HG02759 (cell line): Measurements from ENCODE around the gene SZRD1.

Experiments
- ATAC-seq: cut with Tn5 transposase; IDR thresholded peaks from one replicate; pipeline ENCODE4 v1.9.1; 2021; ENCODE audit warnings: mild to moderate bottlenecking, moderate library complexity; ENCODE audit not compliant: unreplicated experiment

SZRD1 gene

DNA sequence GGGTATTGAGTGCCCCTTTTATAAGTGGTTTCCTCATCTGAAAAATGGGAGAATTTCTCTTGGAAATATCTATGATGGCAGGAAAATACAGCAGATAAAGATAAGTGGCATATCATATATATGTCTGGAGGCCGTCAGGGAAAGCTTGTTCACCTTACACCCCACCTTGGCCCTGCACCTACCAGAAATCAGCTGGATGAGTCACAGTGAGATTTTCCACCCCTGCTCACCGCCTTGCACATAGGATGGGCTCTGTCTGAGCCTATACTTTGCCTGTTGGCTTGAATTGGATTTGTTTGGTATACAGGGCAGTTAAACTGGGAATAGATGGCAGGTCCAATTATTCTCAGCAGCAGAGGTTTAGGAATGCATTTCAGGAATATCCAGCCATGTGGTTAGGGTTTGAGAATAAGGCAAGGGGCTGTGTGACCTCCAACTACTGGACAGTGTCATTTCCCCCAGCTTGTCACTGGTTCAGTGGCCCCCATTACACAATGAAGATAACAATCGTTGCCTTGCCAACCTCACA lies 70.0 kb downstream of the SZRD1 start, which contains the start of gene SPATA21:
Gene SPATA21, minus strand, starts transcription at position 479 of the 529 bp plus-strand sequence. CDS start 6,053 bp downstream, outside the sequence.
- ATAC-seq = no peak

DNA sequence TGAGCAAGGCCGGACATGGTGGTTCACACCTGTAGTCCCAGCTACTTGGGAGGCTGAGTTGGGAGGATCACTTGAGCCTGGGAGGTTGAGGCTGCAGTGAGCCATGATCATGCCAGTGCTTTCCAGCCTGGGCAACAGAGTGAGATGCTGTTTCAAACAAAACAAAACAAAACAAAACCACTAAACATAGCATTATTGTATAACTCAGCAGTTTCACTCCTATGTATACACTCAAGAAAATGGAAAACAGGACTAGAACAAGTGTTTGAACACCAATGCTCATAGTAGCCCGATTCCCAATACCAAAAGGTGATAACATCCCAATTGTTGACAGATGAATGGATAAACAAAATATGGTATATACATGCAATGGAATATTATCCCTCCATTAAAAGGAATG lies 71.5 kb downstream of the SZRD1 start:
- ATAC-seq = no peak

DNA sequence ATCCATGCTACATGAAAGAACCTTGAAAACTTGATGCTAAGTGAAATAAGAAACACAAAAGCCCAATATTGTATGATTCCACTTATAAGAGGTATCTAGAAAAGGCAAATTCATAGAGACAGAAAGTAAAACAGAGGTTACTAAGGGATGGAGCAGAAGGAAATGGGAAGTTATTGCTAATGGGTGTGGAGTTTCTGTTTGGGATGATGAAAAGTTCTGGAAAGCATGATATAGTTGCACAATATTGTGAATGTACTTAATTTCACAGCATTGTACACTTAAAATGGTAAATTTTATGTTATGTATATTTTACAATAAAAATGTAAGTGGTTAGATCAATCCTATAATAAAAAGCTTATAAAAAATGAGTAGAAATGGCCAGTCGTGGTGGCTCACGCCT lies 71.9 kb downstream of the SZRD1 start:
- no peak for ATAC-seq

DNA sequence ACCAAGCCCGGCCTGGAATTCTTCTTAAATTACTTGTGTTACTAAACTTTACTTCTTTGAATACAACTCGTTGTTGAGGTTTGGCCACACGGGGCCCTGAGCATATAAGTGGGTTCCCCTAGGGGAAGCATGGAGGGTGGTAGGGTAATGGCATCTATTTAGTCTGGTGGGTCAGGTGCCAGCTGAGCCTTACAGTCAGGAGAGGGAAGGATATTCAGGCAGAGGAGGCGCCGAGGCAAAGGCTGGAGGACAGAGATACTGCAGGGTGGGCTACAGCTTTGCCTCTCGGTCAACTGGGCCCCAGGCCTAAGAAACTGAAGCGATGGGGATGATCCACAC lies 73.1 kb downstream of the SZRD1 start:
- ATAC-seq = peak; percentile 17

DNA sequence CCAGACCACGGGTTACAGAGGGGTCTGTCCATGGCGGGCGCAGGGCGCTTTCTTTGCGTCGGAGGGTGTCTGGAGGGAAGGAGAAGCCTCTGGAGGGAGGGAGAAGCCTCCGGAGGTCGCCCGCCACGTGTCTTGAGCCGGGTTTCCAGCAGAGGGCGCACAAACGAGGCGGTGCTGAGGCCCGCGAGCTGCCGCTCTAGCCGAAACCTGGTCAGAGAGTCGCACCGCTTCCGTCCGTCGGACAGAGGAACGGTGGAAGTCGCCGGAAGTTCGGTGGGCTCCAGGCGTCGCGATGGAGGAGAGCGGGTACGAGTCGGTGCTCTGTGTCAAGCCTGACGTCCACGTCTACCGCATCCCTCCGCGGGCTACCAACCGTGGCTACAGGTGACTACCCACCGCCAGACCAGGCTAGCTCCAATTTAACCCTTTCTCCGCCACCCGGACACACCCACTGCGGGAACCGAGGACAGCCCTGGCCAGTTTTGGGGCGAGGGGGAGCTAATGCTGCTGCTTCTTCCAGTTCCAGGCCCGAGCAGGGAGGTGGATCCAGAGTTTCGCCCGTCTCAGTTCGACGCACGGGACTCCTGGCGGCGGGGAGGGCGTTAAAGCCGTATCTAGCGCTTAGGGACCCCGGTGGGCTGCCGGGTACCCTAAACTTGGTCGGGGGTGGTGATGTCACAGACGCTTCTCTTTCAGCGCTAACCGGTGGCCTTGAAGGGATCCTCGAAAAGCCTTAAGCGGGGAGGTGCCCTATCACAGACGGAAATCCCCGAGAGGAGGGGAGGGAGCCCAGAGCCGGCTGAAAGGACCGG lies 73.6 kb downstream of the SZRD1 start, which contains the start of gene NECAP2:
Gene NECAP2, plus strand, starts transcription at position 255 of the 812 bp plus-strand sequence. Its CDS starts 38 bp downstream, at position 293.
- peak; percentile 86 for ATAC-seq

DNA sequence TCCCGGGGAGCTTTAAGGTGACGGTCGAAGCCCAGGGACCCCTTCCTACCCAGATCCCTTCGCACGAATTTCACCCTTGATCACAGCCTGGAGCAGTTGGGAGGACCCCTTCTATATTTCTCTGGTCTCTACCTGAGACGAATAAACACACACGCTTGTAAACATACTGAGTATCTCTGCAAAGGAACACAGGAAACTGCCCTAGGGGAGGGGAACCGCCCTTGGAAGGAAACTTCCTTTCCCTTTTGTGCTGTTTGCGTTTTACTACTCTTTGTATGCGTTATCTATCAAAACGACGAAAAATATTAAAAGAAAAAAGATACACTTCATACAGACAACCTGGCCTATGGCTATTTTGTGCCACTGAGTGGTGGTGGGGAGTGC lies 74.2 kb downstream of the SZRD1 start:
- peak; percentile 4 for ATAC-seq

DNA sequence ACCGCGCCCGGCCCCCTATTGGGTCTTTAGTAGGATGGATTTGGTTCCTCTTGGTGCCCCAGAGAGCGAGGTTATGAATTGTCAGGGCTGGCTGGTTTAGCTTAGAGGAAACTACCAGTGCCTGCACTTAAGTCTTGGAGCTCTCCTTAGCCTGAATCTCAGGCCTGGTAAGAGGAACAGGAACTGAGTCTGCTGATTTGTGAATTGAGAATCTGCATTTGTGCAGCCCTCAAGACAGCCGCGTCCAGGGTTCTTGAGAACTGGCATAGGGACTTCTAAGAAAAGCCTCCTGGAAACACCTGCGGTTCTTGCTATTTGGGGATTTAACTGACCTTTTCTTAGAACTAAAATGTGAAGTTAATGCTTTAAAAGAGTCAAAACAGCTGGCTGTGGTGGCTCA lies 75.2 kb downstream of the SZRD1 start:
- no peak for ATAC-seq

DNA sequence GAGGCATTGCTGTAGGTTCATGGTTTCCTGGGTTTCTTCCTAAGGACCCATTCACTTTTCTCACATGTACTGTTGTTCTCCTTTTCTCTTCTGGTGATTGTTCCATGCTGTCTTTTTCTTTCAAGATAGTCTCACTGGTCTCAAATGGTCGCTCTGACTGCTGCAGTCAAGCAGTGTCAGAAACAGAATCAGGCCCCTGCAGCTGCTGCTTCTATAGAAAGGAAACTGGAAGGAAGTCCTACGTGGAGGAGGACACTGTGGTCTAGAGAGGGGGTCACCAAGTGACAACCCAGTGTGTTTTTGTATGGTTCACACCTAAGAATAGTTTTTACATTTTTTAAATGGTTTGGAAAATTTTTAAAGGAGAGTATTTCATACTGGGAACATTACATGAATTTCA lies 75.9 kb downstream of the SZRD1 start:
- ATAC-seq = no peak

DNA sequence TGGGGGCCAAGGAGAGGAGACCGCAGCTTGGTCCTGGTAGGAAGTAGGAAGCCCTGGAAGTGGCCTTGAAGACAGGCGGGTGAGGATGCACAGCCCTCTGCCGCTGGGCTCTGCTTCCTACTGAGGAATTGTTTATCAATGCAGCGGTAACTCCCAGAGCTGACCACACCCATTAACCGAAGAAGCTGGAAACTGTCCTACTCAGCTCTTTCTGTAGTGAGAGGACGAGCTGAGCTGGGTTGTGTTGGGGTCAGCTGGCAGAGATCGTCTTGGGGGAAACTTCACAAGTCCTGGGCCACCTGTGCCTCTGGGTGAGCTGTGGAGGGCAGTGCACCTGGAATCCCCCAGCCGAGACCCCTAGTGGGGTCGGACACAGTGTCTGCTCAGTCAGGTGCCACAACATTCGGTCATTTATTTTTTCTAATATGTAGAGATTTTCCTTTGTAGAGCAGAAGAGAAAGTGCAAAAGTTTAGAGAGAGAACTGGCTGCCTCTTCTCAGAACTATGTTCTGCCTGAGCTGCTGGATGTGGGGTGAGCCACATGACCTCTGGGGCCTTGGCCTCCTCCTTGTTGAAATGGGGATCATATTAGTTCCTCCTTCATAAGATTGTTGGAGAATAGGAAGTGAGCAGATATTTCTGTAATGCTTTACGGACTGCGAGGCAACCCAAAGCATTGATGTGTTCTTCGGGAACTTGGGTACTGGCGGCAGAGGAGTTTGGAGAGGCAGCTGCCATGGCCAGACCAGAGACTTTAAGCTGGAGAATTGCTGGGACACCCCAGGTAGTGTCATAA lies 77.1 kb downstream of the SZRD1 start:
- no peak for ATAC-seq

DNA sequence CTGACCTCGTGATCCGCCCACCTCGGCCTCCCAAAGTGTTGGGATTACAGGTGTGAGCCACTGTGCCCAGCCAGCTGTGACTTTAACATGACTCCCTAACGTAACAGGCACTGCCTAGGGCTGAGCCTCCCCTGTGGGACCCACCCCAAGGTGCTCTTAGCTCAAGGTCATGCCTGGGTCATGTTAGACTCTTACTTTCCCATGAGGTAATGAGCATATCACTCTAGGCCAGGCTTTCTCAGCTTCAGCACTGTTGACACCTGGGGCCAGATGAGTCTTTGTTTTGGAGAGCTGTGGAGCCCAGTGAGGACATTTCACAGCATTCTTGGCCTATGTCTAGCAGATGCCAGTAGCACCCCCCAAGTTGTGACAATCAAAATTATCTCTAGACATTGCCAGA lies 78.0 kb downstream of the SZRD1 start:
- no peak for ATAC-seq

DNA sequence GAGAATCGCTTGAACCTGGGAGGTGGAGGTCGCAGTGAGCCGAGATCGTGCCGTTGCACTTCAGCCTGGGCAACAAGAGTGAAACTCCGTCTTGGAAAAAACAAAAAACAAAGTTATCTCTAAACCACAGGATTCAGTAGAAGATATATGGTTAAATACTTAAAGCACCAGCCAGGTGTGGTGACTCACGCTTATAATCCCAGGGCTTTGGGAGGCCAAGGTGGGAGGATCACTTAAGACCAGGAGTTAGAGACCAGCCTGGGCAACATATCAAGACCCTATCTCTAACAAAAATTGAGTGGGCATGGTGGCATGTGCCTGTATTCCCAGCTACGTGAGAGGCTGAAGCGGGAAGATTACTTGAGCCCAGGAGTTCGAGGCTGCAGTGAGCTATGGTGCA lies 79.1 kb downstream of the SZRD1 start:
- ATAC-seq = no peak

DNA sequence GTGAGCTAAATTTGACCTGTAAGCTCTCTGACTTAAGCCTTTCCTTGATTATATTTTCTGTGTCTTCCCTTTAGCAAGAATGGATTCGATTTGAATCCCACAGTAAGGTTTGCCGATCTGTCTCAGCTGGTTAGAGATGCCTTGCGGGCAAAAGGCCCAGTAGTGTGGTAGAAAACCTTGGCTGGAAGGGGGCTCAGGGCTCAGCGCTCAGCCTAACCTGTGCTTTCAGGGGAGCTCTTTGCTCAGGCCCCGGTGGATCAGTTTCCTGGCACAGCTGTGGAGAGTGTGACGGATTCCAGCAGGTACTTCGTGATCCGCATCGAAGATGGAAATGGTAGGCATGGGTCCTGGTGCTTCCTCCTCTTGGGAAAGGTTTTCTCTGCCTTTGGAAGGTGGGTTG lies 80.6 kb downstream of the SZRD1 start:
- no peak for ATAC-seq
